ENCODE measurements around the gene HLA-DMA. TPM values are rescaled to one million over a fixed set of nuclear protein-coding genes. Genes with fewer than 3 reads are reported as not detected.
"Not testable (repeated sequence)": the region's sequence is repeated elsewhere in the genome, so short reads cannot be mapped to it uniquely, and the experiment has no call there.

Gene HLA-DMA
- total and polyA plus RNA-seq, 5 donors = 16.2 to 26.6 (median 17.6) TPM

GRCh38 chr6:32953775-32954174, 878 bp upstream of the HLA-DMA start:
- ATAC-seq (no peak), DNase-seq (no peak)
- Histone ChIP-seq H3K27me3 (ENCODE audit: control insufficient read depth, insufficient read depth) (no peaks in the 10 kb centered on the region), H3K4me3 (ENCODE audit: low read length) (no peak overlapping the region), H3K4me1 (ENCODE audit: control insufficient read depth, insufficient read depth, low read length) (no peaks in the 10 kb centered on the region), H3K9me3 (ENCODE audit: control insufficient read depth, low read length) (no peaks in the 10 kb centered on the region), H3K27ac (ENCODE audit: low read length) (no peak overlapping the region)
- 59% methylated on average over 4 of the region's 4 CpGs for WGBS
- intact Hi-C loops (cut with DNase I) = no loop called here

DNA sequence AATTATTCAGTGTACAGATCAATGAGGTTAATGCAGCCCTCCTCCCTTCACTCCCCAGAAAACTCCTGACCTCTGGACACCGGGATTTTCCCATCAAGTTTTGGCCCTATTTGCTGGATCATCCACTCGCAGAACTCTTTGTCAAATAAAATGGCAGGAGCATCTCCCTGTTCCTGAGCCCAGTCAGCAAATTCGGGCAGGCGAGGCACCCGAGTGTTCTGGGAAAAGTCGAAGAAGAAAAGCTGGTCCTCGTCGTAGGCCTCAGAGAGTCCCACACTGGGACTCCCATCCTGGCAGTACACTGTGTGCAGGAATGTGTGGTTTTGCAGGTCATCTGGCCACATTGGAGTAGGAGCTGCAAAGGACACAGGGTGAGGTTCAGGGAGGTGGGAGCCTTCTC, 2.4 kb downstream of the HLA-DMA start:
- Histone ChIP-seq H3K27ac (ENCODE audit: low read length) (no peak overlapping the region), H3K9me3 (ENCODE audit: control insufficient read depth, low read length) (no peaks in the 10 kb centered on the region), H3K4me3 (ENCODE audit: low read length) (no peak overlapping the region), H3K27me3 (ENCODE audit: control insufficient read depth, insufficient read depth) (no peaks in the 10 kb centered on the region), H3K4me1 (ENCODE audit: control insufficient read depth, insufficient read depth, low read length) (no peaks in the 10 kb centered on the region)
- DNase-seq (no peak), ATAC-seq (no peak)
- intact Hi-C loops (cut with DNase I) = no loop called here
- 91% methylated on average over 8 of the region's 8 CpGs for WGBS

DNA sequence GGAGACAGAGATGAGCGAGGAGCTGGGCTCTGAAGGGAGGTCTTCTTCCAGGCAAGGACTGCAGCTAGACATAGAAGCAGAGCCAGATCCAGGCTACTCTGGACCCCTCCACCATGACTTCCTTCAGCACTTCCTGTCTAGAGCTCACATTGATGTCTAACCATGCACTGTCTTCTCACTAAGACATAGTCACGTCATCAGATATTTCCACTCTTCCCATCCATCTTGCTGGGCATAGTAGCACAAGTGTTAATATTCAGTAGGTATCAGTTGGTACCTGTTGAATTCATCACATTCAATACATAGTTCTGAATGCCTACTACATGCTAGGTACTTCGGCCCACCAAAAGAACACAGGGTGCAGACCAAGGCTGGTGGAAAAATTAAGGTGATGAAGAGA, 2.9 kb downstream of the HLA-DMA start:
- Histone ChIP-seq H3K4me3 (ENCODE audit: low read length) (no peak overlapping the region), H3K4me1 (ENCODE audit: control insufficient read depth, insufficient read depth, low read length) (no peaks in the 10 kb centered on the region), H3K27me3 (ENCODE audit: control insufficient read depth, insufficient read depth) (no peaks in the 10 kb centered on the region), H3K9me3 (ENCODE audit: control insufficient read depth, low read length) (no peaks in the 10 kb centered on the region), H3K27ac (ENCODE audit: low read length) (no peak overlapping the region)
- no peak for DNase-seq
- WGBS = 91% methylated on average over 3 of the region's 3 CpGs
- intact Hi-C loops (cut with DNase I) = no loop called here
- no peak for ATAC-seq

- intact Hi-C loops (cut with DNase I) = no loop called here
- DNase-seq = peak in 1 of 3 donors; percentile 41
- WGBS = 87% methylated on average over 9 of the region's 9 CpGs
- no peaks in the 10 kb centered on the region for H3K9me3 ChIP-seq (ENCODE audit: control insufficient read depth, low read length)
- H3K27me3 ChIP-seq (ENCODE audit: control insufficient read depth, insufficient read depth) = no peaks in the 10 kb centered on the region
- H3K4me3 ChIP-seq (ENCODE audit: low read length) = no peak overlapping the region
- ATAC-seq = no peak
- no peaks in the 10 kb centered on the region for H3K4me1 ChIP-seq (ENCODE audit: control insufficient read depth, insufficient read depth, low read length)
- H3K27ac ChIP-seq (ENCODE audit: low read length) = no peak overlapping the region
Observed at GRCh38 chr6:32949113-32949512, 3.8 kb downstream of the HLA-DMA start.

- H3K9me3 ChIP-seq (ENCODE audit: control insufficient read depth, low read length) = no peaks in the 10 kb centered on the region
- H3K27me3 ChIP-seq (ENCODE audit: control insufficient read depth, insufficient read depth) = no peaks in the 10 kb centered on the region
- WGBS = 72% methylated on average over 11 of the region's 11 CpGs
- H3K4me1 ChIP-seq (ENCODE audit: control insufficient read depth, insufficient read depth, low read length) = no peaks in the 10 kb centered on the region
- H3K4me3 ChIP-seq (ENCODE audit: low read length) = no peak overlapping the region
- no peak overlapping the region for H3K27ac ChIP-seq (ENCODE audit: low read length)
- no peak for DNase-seq
- ATAC-seq = no peak
- intact Hi-C loops (cut with DNase I) = no loop called here
Observed at GRCh38 chr6:32947552-32948465, 5.1 kb downstream of the HLA-DMA start.

DNA sequence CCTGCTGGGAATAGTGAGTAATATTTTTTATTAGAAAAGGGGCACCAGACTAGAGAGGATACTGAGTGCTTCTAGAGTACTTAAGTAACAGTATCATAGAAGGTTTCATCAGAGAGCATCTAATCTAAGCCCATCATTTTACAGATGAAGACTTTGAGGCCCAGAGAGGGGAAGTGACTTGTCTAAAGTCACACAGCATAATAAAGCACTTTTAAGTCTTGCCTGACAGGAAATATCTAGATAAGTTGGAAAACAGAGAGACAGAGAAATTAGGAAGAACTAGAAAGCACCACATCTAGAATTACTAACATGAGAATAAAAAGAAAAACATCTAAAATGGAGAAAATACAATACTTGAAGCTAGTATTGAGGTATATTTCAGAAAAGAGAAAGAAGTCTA, 6.0 kb downstream of the HLA-DMA start:
- Histone ChIP-seq H3K27ac (ENCODE audit: low read length) (no peak overlapping the region), H3K4me3 (ENCODE audit: low read length) (no peak overlapping the region), H3K4me1 (ENCODE audit: control insufficient read depth, insufficient read depth, low read length) (no peaks in the 10 kb centered on the region), H3K27me3 (ENCODE audit: control insufficient read depth, insufficient read depth) (no peaks in the 10 kb centered on the region), H3K9me3 (ENCODE audit: control insufficient read depth, low read length) (no peaks in the 10 kb centered on the region)
- DNase-seq (no peak), ATAC-seq (no peak)
- intact Hi-C loops (cut with DNase I) = no loop called here

DNA sequence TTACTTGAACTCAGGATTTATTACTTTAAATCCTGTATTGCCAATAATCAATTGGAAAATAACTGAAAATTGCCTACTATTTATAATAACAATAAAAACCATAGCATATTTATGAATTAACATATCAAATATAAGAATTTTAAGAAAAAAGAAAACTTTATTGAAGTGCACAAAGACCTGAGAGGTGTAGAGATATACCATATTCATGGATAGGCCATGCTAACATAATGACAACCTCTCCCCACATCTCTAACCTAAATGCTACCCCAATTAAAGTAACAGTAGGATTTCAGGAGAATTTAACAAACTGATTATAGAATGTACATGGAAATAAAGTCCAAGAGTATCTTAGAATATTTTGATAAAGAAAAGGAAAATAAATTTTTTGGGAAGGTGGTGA, 6.9 kb downstream of the HLA-DMA start:
- ATAC-seq = no peak
- H3K27me3 ChIP-seq (ENCODE audit: control insufficient read depth, insufficient read depth) = no peaks in the 10 kb centered on the region
- no peak overlapping the region for H3K4me3 ChIP-seq (ENCODE audit: low read length)
- DNase-seq = no peak
- intact Hi-C loops (cut with DNase I) = no loop called here
- H3K27ac ChIP-seq (ENCODE audit: low read length) = no peak overlapping the region
- H3K9me3 ChIP-seq (ENCODE audit: control insufficient read depth, low read length) = no peaks in the 10 kb centered on the region
- H3K4me1 ChIP-seq (ENCODE audit: control insufficient read depth, insufficient read depth, low read length) = peaks cover 2% of the 10 kb centered on the region

GRCh38 chr6:32945108-32945760, 7.7 kb downstream of the HLA-DMA start:
- ATAC-seq (no peak), DNase-seq (no peak)
- H3K9me3 ChIP-seq (ENCODE audit: control insufficient read depth, low read length) = no peaks in the 10 kb centered on the region
- H3K4me3 ChIP-seq (ENCODE audit: low read length) = no peak overlapping the region
- intact Hi-C loops (cut with DNase I) = no loop called here
- H3K27me3 ChIP-seq (ENCODE audit: control insufficient read depth, insufficient read depth) = no peaks in the 10 kb centered on the region
- H3K27ac ChIP-seq (ENCODE audit: low read length) = no peak overlapping the region
- WGBS = 80% methylated on average over 9 of the region's 9 CpGs
- H3K4me1 ChIP-seq (ENCODE audit: control insufficient read depth, insufficient read depth, low read length) = peaks cover 2% of the 10 kb centered on the region

GRCh38 chr6:32943864-32944649, 8.8 kb downstream of the HLA-DMA start:
- Histone ChIP-seq H3K9me3 (ENCODE audit: control insufficient read depth, low read length) (no peaks in the 10 kb centered on the region), H3K4me3 (ENCODE audit: low read length) (peak overlapping the region; percentile 4), H3K4me1 (ENCODE audit: control insufficient read depth, insufficient read depth, low read length) (peaks cover 2% of the 10 kb centered on the region), H3K27me3 (ENCODE audit: control insufficient read depth, insufficient read depth) (no peaks in the 10 kb centered on the region), H3K27ac (ENCODE audit: low read length) (no peak overlapping the region)
- ATAC-seq = peak; percentile 31 to 47
- peak in 2 of 3 donors; percentile 49 to 57 for DNase-seq
- intact Hi-C loops (cut with DNase I) = no loop called here
- WGBS = 70% methylated on average over 4 of the region's 4 CpGs

DNA sequence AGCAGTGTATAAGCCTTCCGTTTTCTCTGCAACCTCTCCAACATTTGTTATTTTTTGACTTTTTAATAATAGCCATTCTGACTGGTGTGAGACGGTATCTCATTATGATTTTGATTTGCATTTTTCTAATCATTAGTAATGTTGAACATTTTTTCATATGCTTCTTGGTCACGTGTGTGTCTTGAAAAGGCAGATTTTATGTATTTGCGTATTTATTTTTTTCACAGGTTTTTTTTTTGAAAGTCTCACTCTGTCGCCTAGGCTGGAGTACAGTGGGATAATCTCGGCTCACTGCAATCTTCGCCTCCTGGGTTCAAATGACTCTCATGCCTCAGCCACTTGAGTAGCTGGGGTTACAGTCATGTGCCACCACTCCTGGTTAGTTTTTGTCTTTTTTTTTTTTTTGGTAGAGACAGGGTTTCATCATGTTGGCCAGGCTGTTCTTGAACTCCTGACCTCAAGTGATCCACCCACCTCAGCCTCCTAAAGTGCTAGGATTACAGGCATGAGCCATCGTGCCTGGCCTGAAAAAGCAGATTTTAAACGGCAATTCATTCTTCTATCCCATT, 10.3 kb downstream of the HLA-DMA start:
- DNase-seq; H3K4me1 ChIP-seq (ENCODE audit: control insufficient read depth, insufficient read depth, low read length); intact Hi-C loops (cut with DNase I); H3K27ac ChIP-seq (ENCODE audit: low read length); H3K9me3 ChIP-seq (ENCODE audit: control insufficient read depth, low read length); H3K4me3 ChIP-seq (ENCODE audit: low read length); H3K27me3 ChIP-seq (ENCODE audit: control insufficient read depth, insufficient read depth); ATAC-seq: not testable (repeated sequence)
- WGBS = 88% methylated on average over 9 of the region's 9 CpGs
